NT2/D1 (cell line): ENCODE results near the gene RPL27.
A peak's percentile ranks its signal among the peaks of the same experiment; 100 is the strongest.

Source experiments
- DNase-seq: peaks from one replicate; pipeline ENCODE4 v3.0.0-alpha.2; 2011; ENCODE audit warnings: low read depth, low spot score
- H3K27me3 ChIP-seq: 2 replicates; pipeline ENCODE4 v1.6.0; 2011; ENCODE audit warnings: mild to moderate bottlenecking; ENCODE audit not compliant: insufficient read length, insufficient read depth
- H3K36me3 ChIP-seq: 2 replicates; pipeline ENCODE4 v1.6.1; 2011; ENCODE audit warnings: mild to moderate bottlenecking, low read length, mixed read lengths; ENCODE audit not compliant: insufficient read depth, insufficient read length
- H3K4me1 ChIP-seq: 2 replicates; pipeline ENCODE4 v1.5.1; 2011; ENCODE audit not compliant: insufficient read depth, insufficient read length
- H3K4me3 ChIP-seq: 2 replicates; pipeline ENCODE4 v1.5.1; 2011; ENCODE audit warnings: low read depth; ENCODE audit not compliant: insufficient read length
- H3K9ac ChIP-seq: 2 replicates; pipeline ENCODE4 v1.6.0; 2011; ENCODE audit warnings: low read depth; ENCODE audit not compliant: insufficient read length
- H3K9me3 ChIP-seq: 2 replicates; pipeline ENCODE4 v1.5.1; 2011; ENCODE audit warnings: mild to moderate bottlenecking, low read length; ENCODE audit not compliant: insufficient read depth
- SUZ12 ChIP-seq: IDR thresholded peaks from 2 replicates; pipeline ENCODE4 v1.6.1; 2011; ENCODE audit not compliant: insufficient read length, insufficient read depth; ENCODE audit errors: extremely low read depth
- YY1 ChIP-seq: IDR thresholded peaks from 2 replicates; pipeline ENCODE4 v1.6.1; 2011; ENCODE audit not compliant: insufficient read length, insufficient read depth
- ZNF274 ChIP-seq: IDR thresholded peaks from 2 replicates; pipeline ENCODE4 v1.6.1; 2011; ENCODE audit warnings: mild to moderate bottlenecking, low read depth, low read length

Gene RPL27

GRCh38 chr17:43003542-43004172, 5.4 kb downstream of the RPL27 start:
- Histone ChIP-seq H3K27me3 (no peaks in the 10 kb centered on the region), H3K9me3 (no peaks in the 10 kb centered on the region), H3K4me1 (peaks cover 10% of the 10 kb centered on the region), H3K9ac (no peak overlapping the region), H3K4me3 (no peak overlapping the region), H3K36me3 (peaks cover 72% of the 10 kb centered on the region)
- no peak for DNase-seq
- TF ChIP-seq YY1, result no peak
- no peak for TF ChIP-seq ZNF274
- TF ChIP-seq SUZ12, result no peak

GRCh38 chr17:43006639-43007551, 8.7 kb downstream of the RPL27 start, which contains the start of gene IFI35:
Gene IFI35, plus strand, starts transcription at chr17:43006784. Its CDS starts 164 bp downstream, at chr17:43006948.
- Histone ChIP-seq H3K36me3 (peaks cover 42% of the 10 kb centered on the region), H3K4me1 (peaks cover 8% of the 10 kb centered on the region), H3K9me3 (no peaks in the 10 kb centered on the region), H3K4me3 (no peak within 1 kb of the TSS), H3K27me3 (no peaks in the 10 kb centered on the region), H3K9ac (peak within 1 kb of the TSS; percentile 77)
- DNase-seq, result no peak
- TF ChIP-seq SUZ12, result no peak
- TF ChIP-seq YY1, result no peak
- TF ChIP-seq ZNF274, result no peak

- no peak overlapping the region for H3K9ac ChIP-seq
- no peaks in the 10 kb centered on the region for H3K9me3 ChIP-seq
- peaks cover 34% of the 10 kb centered on the region for H3K36me3 ChIP-seq
- peaks cover 22% of the 10 kb centered on the region for H3K4me1 ChIP-seq
- H3K27me3 ChIP-seq, result no peaks in the 10 kb centered on the region
- H3K4me3 ChIP-seq, result no peak overlapping the region
- DNase-seq, result no peak
- TF ChIP-seq SUZ12 (no peak), ZNF274 (no peak), YY1 (no peak)
Measured at GRCh38 chr17:43010667-43011308, 12.6 kb downstream of the RPL27 start.

GRCh38 chr17:43011728-43012472, 13.7 kb downstream of the RPL27 start:
- Histone ChIP-seq H3K4me1 (peaks cover 20% of the 10 kb centered on the region), H3K4me3 (peak overlapping the region; percentile 3), H3K9me3 (no peaks in the 10 kb centered on the region), H3K9ac (peak overlapping the region; percentile 7), H3K27me3 (no peaks in the 10 kb centered on the region), H3K36me3 (peaks cover 41% of the 10 kb centered on the region)
- TF ChIP-seq SUZ12, result no peak
- no peak for DNase-seq

- peaks cover 24% of the 10 kb centered on the region for H3K4me1 ChIP-seq
- H3K27me3 ChIP-seq, result no peaks in the 10 kb centered on the region
- peaks cover 50% of the 10 kb centered on the region for H3K36me3 ChIP-seq
- H3K4me3 ChIP-seq, result no peak overlapping the region
- TF ChIP-seq ZNF274 (no peak), SUZ12 (no peak), YY1 (no peak)
- no peak for DNase-seq
- H3K9me3 ChIP-seq, result no peaks in the 10 kb centered on the region
- H3K9ac ChIP-seq, result no peak overlapping the region
Measured at GRCh38 chr17:43013296-43013695, 15.1 kb downstream of the RPL27 start.

- H3K4me1 ChIP-seq, result peaks cover 28% of the 10 kb centered on the region
- no peaks in the 10 kb centered on the region for H3K27me3 ChIP-seq
- peaks cover 53% of the 10 kb centered on the region for H3K36me3 ChIP-seq
- no peak overlapping the region for H3K9ac ChIP-seq
- TF ChIP-seq SUZ12 (no peak), ZNF274 (no peak), YY1 (no peak)
- DNase-seq, result no peak
- H3K9me3 ChIP-seq, result no peaks in the 10 kb centered on the region
- no peak overlapping the region for H3K4me3 ChIP-seq
Measured at GRCh38 chr17:43014020-43014648, 15.9 kb downstream of the RPL27 start.
